ENCODE data around the gene SDK1.

GRCh38 chr7:4045975-4046374 is 744.9 kb downstream of the SDK1 start:
- TF ChIP-seq CTCF (IDR thresholded peaks at IDR 0.05) (no peak), POLR2A (IDR thresholded peaks at IDR 0.05) (no peak)
